CD4-positive, alpha-beta T cell treated with Interleukin-6 for 4 hours (primary cell): ENCODE results near the gene CALB2.
"Not testable (repeated sequence)": the region's sequence is repeated elsewhere in the genome, so short reads cannot be mapped to it uniquely, and the experiment has no call there.

Source experiments
- DNase-seq: peaks from one replicate; pipeline ENCODE4 v3.0.0-alpha.2; 2020; ENCODE audit warnings: mixed read lengths

CALB2 gene, protein sequence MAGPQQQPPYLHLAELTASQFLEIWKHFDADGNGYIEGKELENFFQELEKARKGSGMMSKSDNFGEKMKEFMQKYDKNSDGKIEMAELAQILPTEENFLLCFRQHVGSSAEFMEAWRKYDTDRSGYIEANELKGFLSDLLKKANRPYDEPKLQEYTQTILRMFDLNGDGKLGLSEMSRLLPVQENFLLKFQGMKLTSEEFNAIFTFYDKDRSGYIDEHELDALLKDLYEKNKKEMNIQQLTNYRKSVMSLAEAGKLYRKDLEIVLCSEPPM

DNA sequence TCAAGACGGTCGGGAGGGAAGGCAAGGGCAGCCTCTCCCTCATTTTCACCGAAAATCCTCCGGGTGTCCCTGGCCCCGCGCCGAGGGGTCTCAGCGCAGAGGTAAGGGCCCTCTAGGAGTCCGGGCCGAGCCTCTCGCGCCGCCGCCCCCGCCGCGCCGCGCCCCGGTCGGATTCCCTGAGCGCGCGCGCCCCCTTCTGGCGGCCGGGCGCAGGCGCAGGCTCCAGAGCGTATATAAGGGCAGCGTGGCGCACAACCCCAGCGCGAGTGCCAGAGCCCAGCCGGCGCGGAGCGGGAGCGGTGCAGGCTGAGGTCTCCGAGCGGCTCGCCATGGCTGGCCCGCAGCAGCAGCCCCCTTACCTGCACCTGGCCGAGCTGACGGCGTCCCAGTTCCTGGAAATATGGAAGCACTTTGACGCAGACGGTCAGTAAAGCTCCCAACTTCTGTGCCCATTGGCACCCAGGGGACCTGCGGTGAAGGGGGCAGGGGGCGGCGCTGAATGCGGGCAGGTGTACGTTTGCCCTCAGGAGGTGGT, at the start of gene CALB2:
TSS of gene CALB2 (plus strand) at position 260 of the 535 bp plus-strand sequence. CDS start at position 330, 70 bp downstream.
- peak; percentile 67 for DNase-seq

DNA sequence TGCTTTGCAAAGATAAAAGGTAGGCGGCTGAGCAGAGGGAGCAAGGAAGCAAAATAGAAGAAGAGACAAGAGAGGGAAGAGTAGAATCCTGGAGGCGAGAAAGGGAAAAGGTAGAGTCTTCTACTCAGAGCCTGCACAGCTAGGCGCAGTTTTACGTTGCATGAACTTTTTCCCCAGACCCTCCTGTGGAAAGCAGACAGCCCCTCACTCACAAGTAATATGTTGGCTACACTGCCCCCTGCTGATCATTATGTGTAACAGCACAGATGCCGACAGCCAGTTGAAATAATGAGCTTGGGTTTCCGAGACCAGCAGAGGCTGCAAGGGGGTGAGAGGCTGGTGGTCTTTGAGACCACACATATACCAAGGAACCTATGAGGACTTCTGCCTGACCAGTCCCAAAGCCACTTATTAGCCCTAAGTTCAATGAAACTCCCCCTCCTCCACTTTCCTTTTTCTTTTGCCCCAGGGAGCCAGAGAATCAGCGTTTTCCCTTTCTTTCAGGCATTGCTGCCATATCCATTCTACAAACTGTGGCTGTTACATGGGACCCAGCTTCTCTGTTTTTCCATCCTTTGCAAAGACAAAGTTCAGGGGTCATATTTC, 46.9 kb upstream of the CALB2 start:
- peak; percentile 22 for DNase-seq

DNA sequence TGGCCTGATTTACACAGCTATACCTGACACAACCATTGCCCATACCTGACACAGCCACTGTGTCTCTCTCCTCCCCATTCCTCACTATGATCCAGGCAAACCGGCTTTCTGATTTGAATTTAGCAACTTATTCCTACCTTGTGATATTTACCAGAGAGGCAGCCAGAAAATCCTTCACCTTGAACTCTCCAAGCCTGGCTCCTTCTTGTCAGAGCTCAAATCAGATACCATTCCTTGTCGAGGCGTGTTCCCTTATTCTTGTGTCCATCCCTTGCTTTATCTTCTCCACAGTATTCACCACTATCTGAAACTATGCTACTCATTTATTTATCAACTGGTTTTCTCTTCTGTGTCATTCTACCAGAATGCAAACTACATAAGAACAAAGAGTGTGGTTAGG, 44.9 kb upstream of the CALB2 start:
- not testable (repeated sequence) for DNase-seq

DNA sequence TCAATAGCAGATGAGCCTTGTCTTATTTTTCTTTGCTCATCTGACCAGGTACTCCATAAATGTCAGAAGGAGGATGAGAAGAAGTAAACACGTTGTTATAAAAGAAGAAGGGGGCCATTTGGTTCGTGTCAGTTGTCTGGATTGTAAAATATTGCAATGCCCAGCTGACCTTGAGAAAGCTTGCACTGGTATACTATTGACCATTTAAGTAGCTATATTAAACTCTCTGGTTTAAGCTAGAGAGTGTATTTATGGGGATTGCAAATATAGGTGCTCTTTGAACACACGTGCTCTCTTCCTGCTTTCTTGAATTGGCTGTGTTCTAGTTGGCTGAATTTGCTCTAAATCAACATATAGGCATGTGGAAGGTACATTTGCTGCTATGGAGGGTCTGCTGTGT, 43.3 kb upstream of the CALB2 start:
- no peak for DNase-seq

DNA sequence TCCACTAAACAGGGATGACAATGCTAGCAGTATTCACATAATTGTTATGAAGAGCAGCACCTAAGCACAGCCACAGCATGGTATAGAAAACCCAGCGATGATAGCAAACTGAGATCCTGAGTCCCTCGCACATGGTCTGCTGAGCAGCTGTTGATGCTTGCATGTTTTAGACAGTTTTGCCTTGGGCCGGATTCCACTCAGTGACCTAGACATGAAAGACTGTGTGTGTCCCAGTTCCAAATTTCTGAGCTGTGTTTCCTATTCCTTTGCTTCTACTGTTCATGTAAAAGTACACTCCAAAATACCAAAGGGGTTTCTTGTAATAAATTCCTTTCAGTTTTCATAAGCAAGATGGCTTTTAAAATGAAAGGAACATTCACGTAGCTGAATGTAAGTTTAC, 38.5 kb upstream of the CALB2 start:
- no peak for DNase-seq

DNA sequence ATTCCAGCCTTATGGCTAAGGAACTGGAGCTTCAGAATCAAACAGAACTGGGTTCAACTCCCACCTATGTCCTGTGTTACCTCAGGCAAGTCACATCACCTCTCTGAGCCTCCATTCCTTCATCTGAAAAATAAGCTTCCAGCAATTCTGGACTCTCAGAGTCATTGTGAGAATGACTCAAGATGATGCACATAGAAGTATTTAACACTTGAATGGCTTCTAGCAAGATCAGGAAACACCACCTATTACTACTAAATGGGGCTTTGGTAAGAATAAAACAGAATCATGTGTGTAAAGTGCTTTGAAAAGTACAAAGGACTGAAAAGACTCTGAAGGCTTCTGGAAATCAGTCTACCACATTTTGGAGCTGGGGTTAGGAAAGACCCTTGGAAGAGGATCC, 30.8 kb upstream of the CALB2 start:
- no peak for DNase-seq

DNA sequence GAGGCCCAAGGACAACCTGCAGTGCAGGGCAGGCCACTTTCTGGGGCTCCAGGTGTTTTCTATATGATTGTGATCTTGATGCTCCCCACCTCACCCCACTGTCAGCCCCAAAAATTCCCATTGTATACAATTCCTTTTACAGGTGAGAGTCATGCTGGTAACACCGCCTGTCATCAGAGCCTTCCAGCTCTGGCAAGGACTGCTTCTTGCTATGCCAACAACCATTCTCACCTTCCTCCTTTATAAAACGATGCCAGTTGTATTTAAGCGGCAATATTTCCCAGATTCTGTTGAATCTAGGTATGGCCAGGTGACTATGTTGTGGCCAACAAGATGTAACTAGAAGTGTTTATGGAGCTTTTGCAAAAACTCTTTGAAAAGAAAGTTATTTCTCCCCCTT, 30.4 kb upstream of the CALB2 start:
- no peak for DNase-seq

DNA sequence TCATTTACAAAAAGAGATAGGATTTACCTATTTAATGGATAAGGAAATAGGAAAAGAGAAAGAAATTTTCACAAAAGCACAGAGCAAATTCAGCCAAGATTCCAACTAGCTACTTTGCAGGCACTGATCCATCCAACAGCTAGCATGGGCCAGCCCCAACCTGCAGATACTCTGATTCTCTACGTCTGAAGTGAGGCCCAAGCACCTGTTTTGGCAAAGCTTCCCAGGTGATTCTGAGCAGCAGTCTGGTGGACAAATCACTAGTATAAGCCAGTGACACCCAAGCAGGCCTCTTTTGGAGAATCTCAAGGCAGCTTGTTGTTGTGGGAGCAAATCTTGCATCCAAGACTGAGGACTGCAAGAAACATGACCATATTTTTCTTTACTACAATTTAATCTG, 20.9 kb upstream of the CALB2 start:
- DNase-seq: no peak

DNA sequence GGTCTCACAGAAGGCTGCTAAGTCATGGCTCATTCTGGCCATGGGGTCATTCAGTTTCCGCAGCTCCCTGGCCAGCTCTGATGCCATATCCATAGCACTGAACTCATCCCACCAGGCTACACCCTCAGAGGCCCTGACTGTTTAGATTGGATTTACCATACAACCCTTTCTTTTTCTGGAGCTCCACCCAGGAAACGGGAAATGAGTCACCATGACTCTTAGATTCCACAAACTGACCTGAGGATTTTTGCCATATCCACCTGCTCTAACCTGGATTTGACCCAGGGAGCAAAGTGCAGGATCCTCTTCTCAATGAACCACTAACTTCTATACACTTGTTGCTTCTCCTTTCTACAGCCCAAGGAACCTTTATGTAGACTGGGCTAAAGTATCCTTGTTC, 20.3 kb upstream of the CALB2 start:
- DNase-seq: no peak

DNA sequence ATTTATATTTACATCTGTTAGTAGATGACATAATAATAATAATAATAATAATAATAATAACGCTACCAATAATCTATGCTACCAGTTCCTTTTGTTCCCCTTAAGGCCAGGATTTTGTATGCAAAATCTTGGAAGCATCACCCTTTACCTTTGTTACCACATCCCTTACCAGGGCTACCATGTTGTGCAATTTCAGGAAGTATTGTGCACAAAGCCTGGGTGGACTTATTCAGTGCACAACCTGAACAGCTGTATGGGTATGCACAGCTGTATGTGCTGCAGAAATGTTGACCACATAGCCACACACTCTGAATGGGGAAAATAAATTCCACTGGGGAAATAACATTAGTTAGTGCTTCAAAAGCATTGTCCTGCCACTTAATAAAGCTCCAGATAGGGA, 19.9 kb upstream of the CALB2 start:
- DNase-seq: no peak

DNA sequence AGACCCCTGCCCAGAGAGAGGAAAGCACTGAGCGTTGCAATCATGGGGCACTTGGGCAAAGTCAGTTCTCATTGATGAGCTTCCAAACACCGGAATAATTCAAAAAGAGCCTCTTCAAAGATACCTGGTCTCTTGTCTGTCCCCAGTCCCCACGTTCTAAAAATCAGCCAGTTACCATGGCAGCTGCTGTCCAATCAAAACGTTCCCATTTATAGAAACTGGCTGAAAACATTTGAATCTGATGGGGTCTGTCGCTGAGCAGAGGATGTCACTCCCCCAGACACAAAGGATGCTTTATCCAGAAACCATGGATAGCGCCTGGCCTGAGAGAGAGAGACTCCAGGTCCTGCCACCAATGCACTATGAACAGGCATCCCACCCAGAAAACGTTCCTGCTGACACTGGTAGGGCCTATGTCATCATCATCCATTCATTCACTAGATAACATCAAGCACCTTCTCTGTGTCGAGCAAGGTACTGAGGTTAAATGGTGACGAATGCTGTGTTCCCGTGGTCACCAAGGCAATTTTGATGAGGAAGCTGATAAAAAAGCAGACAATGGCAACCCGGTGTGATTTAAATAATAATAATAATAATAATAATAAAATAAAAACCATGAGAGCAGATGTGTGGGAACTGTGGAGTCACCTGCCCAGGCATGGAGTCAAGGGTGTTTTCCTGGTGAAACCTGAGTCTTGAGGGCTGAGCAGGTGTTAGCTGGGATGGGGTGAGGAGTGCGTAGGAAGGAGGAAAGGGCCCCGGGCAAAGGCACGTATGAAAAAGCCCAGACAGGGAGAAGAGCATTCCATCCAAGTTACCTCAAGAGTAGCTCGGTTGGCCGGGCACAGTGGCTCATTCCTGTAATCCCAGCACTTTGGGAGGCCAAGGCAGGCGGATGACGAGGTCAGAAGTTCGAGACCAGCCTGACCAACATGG, 19.0 kb upstream of the CALB2 start:
- DNase-seq: no peak

DNA sequence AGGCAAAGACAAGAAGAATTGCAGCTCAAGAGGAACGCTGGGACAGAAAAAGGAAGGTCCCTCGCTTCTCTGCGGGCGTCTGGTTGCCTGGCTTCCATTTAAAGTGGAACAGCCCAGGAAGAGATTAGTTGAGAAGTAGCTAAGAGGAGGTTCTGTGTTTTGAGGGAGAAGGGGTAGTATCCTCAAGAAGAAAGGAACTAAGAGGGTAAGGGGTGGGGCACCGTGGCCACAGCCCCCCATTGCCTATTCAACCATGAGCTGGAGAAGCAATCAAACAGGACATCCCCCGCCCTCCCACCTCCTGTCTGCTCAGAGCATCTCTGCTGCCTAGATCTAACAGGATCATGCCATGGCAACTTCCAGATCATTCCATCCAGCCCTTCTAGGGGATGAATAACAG, 18.1 kb upstream of the CALB2 start:
- DNase-seq: no peak

DNA sequence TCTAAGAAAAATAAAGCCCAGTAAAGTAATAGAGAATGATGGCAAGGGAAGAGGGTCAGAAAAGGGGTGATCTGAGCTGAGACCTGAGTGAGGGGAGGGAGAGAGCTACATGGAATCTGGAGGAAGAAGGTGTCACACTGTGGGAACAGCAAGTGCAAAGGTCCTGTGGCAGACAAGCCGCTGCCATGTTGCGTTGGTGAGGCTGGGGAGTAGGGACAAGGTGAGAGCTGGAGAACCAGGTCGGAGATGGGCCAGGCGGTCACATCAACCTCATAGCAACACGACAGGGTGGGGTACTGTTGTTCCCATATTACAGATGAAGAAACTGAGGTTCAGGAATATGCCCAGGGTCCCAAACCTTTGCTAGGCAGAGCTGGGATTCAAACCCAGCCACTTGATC, 16.6 kb upstream of the CALB2 start:
- no peak for DNase-seq

DNA sequence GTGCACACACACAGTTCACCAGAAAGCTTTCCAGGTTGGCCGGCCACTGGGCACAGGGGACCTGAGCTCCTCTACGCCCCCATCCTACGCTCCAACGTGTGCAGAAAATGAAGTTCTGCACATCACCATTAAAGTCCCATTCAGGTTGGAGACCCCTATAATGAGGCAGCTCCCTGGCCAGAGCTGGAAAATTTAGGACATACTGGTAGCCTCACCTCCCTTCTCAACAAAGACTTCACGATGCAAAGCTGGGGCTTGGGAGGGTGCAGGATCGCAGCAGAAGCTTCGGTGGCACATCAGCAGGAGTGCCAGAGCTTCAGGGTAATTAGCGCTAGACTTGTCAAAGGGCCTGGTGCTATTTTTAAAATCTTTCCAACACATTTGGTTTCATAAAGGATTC, 15.4 kb upstream of the CALB2 start:
- DNase-seq: no peak

DNA sequence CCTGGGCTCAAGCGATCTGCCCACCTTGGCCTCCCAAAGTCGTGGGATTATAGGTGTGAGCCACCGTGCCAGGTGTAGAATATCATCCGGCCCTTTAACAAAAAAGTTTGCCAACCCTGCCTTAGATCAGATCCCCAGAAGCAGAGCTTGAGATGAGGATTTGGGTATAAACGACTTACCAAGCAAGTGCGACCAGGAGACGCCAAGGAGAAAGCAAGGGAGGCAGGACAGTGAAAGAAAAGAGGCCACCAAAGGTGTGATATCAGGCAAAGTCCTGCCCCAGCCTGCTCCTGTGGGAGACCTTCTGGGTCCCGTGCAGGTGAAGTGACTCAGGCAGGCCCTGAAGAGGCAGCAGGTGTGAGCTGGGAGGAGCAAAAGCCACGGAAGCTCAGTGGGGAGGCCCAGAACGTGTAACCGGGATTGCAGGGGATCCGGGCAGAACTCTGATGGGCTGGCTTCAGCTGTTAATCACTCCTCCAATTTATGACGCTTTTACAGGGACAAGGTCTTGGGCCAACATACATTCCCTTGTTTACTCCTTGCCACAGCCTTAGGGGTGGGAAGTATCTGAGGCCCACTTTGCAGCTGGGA, 14.1 kb upstream of the CALB2 start:
- DNase-seq: no peak

DNA sequence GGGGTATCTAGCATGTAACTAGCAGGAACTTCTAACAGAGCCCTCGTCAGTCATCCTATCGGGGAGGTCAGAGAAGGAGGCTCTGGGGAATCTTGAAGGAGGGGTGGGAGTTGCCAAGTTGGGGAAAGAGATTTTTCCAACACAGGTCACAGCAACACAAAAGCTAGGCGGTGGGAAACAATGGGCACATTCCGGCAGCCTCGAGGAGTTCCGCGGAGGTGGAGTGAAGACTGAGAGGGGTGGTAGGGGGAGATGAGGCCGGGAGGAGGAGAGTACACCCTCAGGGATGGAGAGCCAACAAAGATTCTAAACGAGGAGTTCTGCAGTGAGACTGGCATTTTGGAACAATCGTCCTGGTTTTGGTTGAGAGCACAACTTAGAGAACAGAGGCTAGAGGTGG, 13.5 kb upstream of the CALB2 start:
- DNase-seq: no peak

DNA sequence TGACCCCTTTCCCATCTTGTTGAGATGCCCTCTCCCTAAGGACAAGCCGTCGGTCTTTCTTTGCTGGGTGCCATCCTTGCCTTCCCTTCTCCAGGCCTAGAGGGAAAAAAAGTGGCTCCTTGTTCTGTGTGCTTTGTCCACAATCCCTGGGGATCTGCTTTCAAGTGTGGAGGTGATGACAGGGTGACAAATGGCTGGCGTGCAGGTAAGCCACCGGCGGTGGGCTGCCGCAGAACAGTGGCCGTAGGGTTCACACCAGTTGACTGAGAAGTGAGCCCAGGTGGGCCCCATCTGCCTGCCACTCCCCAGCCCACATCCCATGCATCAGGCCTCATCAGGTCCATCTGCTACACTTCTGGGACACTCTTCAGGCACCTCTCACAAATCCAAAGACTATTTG, 11.4 kb upstream of the CALB2 start:
- DNase-seq: no peak

DNA sequence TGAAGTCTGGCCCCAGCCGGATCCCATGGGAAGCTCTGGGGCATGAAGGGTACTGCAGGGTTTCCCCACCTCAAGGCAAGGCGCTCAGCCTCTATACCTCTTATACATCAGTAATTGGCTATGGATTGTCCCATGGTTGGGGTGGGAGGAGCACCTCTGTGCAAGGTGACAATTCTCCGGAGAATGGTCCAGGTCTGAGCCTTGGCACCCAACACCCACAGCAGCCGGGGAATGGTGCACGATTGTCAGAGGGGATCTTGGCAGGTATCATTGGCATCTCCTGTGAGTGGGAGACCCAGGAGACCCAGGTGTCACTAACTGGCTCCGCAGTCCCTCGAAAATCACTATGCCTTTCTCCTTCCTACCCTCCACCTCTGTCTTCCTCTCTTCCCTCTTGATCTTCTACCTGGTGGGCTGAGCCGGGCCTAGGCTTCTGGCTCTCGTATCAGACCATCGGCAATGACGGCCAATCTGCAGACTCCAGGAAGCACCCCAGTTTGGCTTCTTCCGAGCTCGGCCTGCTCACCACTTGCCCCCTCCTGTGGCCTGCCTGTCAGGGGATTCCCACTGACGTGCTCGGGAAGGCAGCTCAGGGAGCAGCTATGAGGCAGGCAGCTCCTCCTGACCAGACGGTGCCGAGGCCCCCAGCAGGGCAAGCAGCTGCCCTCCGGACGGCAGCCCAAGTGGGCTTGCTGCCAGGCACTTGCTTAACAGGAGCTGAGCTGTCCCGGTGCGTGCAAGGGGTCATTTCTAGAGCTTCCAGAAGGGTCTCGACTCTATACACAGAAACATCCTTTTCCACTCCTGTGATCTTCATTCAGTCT, 10.0 kb upstream of the CALB2 start:
- DNase-seq: no peak

DNA sequence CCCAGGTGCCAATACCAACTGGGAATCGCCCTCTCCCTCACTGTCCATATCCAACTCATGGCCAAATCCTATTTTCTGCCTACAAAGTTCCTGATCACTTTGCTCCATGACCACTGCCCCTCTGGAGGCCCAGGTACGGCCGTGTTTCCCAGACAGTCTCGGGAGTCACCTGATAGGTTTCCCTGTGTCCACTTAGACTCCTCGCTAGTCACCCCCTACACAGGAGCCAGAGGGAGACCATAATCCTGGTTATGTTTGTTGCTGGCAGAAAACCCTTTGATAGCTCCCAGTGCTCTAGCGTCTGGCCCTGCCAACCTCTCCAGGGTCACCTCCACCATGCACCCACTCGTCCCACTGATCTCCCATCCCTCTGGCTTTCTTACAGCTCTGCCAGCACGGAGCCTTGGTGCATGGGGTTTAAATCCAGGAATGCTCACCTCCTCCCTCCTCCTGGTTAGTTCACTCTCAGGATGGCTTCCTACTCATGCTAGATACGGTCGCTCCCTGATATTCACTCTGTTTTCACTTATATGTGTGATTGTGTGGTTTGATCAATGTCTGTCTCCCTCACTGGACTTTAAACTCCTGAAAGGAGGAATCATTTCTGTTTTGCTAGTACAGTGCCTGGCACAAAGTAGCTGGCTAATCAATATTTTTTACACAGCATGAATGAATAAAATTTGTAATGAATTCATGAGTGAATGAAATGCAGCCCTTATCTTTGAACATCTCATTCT, 7.5 kb upstream of the CALB2 start:
- no peak for DNase-seq

DNA sequence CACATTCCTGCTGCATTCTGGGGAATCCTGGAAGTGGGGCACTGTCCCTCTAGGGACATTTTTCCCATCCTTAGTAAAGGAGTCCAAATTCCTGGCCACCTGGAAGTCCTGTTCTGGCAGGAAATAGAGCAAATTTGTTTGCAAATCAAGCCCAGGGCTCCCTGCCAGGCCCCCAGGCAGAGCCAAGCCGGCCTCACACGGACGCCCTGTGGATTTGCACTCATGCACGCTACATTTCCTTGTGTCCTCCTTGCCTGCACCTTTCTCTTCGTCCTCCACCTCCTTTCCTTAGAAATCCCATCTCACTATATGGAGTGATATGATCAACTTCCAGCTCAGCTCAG, 7.0 kb upstream of the CALB2 start:
- DNase-seq: no peak

DNA sequence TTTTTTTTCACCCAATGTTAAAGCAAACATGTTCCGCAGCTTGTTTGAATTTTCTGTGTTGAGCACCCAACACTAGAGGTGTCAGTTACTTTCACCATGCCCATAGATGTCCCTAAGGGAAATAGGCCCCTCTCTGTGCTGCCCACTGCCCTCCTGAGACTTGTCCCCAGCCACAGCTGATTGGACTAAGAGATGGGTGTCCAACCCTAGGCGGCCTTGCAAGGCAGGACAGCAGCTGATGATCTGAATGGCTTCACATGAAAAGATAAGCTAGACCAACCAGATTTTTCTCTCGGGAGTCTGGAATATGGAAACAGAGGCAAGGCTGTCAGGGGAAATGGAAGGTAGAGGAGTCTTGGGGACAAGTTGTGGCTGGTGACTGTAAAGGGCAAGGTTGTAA, 6.1 kb upstream of the CALB2 start:
- DNase-seq: no peak

DNA sequence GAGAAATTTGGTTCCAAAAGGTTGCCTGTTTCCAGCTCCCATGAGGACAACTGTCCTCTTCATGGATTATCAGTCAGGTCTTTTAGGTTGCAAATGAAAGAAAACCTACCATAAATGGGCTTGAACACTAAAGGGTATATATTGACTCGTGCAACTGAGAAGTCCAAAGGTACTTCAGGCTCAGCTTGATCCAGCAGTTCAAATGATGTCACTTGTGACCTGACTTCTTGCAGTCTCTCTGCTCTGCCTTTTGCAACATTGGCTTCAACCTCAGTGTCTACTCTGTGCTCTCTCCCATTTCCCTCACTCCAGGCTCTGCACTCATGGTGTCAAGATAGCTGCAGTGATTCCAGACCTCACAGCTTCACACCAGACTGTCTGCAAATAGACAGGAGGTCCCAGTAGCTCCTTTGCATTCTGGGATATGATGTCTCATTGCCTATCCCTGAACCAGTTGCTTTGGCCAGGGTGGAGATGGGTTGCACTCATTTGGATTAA, 5.5 kb upstream of the CALB2 start:
- DNase-seq: no peak
